Ammon's horn (tissue), 1 donor: Measurements from ENCODE around the gene CCSER1.
"Not testable (repeated sequence)": the region's sequence is repeated elsewhere in the genome, so short reads cannot be mapped to it uniquely, and the experiment has no call there.

Experiments
- DNase-seq: peaks from one replicate; pipeline ENCODE4 v3.0.0-alpha.2; 2016; ENCODE audit warnings: low spot score

Gene CCSER1

DNA sequence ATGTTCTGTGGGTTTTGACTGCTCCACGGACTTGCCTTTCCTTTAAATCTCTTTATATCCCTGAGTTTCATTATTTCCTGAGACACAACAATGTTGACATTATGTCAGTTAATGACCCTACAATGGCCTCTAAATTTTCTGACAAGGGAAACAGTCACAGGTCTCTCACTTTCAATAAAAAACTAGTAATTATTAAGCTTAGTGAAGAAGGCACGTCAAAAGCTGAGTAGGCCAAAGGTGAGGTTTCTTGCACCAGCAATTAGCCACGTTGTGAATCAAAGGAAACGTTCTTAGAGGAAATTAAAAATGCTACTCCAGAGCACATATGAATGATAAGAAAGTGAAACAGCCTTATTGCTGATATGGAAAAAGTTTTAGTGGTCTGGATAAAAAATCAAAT is 1246.4 kb downstream of the CCSER1 start:
- no peak for DNase-seq

DNA sequence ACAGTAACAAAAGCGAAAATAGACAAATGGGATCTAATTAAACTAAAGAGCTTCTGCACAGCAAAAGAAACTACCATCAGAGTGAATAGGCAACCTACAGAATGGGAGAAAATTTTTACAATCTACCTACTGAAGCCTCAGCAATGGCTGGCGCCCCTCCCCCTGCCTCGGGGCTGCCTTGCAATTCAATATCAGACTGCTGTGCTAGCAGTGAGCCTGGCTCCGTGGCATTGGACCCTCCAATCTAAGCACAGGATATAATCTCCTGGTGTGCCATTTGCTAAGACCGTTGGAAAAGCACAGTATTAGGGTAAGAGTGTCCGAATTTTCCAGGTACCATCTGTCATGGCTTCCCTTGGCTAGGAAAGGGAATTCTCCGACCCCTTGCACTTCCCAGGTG is 1278.2 kb downstream of the CCSER1 start:
- DNase-seq, result not testable (repeated sequence)

DNA sequence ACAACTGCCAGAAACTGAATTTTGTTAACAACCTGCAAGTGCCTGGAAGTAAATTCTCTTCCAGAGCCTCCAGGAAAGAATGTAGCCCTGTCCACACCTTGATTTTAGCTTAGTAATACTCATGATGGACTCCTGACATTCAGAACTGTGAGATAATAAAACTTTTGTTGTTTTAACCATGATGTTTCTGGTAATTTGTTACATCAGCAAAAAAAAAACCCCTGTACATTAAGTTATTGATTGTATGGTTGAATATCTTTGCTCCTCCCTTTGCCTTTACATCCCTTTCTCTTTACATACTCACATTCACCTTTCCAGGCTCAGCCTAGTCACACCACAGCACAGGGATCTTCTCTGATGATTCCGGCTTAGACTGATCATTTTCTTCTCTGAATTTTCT is 1294.8 kb downstream of the CCSER1 start:
- no peak for DNase-seq

DNA sequence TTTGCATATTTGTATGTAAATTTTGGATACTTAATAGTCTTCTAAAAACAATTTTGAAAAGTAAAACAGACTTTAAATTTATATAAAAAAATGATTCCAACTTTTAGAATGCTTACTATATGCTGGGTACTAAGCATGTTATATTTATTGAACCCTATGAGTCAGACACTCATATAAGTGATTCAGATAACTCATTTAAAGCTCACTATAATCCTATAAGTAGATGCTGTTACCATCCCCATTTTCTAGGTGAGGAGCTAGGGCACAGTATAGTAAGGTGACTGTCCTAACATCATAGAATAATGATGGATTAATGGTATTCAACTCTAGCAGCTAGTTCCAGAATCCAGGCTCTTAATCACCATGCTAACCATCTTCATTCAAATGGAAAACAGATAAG is 1299.5 kb downstream of the CCSER1 start:
- no peak for DNase-seq

DNA sequence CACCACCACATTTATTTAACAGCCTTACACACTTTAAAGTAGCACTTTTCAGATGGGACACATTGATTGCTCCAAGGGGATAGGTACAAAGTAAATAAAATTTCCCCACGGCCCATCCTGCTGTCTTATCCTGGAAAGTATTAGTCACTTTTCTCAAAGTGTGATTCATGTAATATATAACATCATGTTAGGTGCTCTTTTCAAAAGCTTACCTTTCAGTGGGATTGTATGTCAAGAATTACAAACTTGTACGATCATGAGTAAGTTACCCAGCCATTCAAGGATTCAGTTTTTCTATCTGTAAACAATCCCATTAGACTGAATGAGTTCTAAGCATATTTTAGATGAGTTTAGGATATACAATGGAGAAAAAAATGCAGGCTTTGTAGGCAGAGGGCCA is 1300.0 kb downstream of the CCSER1 start:
- DNase-seq, result no peak

- DNase-seq, result no peak
These were observed 1307.4 kb downstream of the CCSER1 start for GRCh38 chr4:91434631-91435030.

DNA sequence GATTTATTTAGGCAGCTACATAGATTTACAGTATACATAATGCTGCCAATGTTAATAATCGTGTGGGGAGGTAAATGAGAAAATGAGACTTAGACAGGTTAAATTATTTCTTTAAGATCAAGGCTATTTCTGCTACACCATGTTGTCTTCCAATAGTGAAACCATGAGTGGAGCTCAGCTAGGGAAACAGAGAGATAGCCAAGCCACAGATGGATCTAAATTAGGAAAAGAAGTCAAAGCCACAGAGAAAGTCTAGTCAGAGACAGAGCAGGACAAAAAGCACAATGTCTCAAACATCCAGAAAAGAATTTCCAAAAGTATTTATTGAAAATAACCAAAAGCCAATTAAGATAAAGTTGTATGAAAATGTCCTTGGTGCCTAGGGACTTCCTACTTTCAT is 1309.4 kb downstream of the CCSER1 start:
- DNase-seq, result no peak

GRCh38 chr4:91447168-91447567 is 1320.0 kb downstream of the CCSER1 start:
- no peak for DNase-seq

DNA sequence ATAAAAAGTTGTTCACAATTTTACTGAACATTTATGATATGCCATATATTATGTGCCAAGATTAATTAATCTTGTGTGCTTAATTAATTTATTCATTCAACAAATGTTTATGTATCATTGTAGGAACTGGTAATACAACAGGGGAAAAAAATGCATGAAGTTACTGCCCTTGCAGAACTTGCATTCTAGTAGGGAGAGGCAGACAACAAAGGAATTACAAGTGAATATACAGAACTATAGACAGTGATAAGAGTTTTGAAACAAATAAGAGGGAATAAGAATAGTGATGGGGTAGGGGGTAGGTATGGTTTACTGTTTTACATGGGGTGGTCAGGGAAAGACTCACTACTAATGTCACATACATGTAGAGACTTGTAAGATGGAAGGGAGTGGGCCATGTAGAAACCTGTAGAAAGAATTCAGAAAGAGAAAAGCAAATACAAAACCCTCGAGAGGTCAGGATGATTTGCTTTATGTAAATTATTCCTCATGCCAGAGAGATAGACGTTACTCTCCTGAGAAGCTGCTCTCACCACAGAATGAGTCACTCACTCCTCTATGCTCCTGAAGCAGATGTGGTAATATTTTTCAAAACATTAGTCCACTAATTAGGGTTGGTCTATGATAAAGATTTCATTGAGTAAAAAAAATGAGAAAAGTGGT is 1321.6 kb downstream of the CCSER1 start:
- DNase-seq, result no peak

- DNase-seq, result no peak
These were observed 1326.9 kb downstream of the CCSER1 start for GRCh38 chr4:91454111-91454510.

- DNase-seq, result not testable (repeated sequence)
These were observed 1335.4 kb downstream of the CCSER1 start for GRCh38 chr4:91462566-91462965.

DNA sequence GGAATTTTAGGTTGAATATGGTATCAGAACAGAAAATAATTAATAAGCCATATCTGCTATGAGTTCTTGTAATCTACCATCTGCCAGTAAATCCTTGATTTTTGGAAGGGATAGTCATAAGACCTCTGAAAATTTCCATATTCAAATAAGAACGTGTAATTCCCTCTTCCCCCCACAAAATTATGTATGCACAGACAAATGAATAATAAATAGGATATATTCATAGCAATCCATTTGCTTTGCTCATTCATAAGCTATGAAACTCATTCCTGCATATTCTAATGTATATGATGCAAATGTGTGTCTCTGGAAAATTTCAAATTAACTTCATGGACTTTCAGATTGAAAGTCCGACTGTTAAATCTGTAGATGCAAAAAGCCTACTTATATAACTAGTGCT is 1343.5 kb downstream of the CCSER1 start:
- DNase-seq, result no peak

DNA sequence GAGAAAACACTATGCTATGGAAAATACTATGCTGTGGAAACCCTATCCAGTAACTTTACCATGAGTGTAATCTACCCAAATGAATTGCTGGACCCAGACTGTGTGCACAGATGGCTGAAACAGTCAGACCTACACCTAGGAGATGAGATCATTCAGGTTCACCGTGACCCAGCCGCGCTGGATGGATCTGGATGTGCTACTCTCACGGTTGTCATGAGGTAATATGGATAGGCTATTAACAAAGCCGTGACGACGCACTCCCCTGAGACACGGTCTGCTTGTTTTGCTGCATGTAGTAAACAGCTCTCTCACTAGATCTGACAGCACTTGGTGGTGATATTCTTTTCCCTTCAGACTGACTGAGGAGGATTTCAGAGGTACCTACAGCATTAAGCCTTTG is 1344.1 kb downstream of the CCSER1 start:
- DNase-seq, result no peak

- no peak for DNase-seq
These were observed 1344.9 kb downstream of the CCSER1 start for GRCh38 chr4:91472046-91472445.

DNA sequence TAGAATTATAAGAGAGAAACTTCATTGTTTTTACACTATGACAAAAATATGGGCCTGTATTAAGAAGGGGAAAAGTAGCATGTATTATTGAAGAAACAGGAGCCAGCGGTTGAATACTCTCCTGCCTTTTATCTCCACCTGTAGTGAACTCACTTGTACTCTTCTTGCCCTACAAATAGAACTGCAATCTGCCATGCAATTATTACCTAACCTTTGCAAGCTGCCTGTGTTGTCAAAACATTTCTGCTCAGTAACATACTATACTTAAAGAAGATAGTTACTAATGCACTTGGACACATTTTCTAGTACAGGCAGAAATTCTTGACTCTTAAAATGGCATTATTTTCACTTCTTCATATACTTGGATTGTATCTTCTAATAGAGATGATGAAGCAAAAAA is 1358.2 kb downstream of the CCSER1 start:
- no peak for DNase-seq

DNA sequence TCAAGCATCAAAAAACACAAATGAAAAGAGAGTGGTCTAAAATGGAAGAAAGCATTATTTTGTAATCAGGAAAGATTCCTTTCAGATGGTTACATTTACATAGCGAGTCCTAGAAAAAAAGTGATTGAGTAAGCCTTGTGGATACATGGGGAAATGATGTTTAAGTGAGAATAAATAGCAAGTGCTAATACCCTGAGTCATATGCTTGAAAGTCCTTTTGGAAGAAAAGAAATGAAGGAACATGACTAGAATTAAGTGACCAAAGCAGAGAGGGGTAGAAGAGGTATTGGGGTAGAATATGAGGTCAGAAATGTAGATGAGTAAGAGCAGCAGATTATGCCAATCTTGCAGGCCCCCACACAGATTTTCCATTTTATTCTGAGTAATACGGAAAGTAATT is 1361.8 kb downstream of the CCSER1 start:
- no peak for DNase-seq

DNA sequence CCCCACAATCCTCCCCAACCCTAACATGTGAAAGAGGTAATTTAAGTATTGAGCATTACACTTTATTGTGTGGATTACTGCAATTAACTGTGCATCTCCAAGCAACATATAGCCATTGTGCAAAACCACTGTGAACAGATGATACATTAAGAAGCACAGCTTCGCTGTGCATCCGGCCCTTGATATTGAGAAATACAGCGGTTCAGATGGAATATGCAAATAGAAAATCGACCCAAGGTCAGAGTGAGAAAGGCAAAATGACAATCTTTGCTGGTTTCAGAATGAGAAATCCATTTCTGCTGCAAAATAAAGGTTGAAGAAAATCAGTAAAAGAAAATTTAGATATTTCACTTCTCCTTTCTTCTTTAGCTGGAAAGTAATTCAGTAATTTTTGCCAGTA is 1370.7 kb downstream of the CCSER1 start:
- no peak for DNase-seq

- DNase-seq, result no peak
These were observed 1375.2 kb downstream of the CCSER1 start for GRCh38 chr4:91502365-91502764.

DNA sequence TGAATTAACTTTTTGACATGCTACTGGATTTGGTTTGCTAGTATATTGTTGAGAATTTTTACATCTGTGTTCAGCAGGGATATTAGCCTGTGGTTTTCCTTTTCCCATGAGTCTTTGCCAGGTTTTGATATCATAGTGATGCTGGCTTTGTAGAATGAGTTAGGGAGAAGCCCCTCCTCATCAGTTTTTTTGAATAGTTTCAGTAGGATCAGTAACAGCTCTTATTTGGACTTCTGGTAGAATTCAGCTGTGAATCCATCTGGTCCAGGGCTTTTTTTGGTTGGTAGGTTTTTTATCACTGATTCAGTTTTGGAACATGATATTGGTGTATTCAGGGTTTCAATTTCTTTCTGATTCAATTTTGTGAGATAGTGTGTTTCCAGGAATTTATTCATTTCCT is 1386.1 kb downstream of the CCSER1 start:
- DNase-seq, result no peak

GRCh38 chr4:91519155-91519554 is 1392.0 kb downstream of the CCSER1 start:
- no peak for DNase-seq

DNA sequence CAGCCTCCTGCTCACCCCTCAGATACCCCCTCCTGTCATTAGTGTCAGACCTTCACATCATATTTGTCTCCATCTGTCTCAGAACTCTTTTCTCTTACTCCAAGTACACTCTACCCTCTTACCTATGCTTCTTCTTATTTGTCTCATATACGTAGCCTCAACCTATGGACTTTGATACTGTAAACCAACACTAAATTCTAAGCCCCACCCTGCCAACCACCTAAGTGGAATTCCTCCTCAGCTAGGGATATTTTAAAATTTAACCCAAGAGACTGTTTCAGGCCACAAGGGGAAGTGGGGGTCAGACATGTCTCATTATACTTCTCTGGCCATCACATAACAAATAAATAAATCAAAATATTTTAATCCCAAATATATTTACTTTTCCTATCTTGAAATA is 1398.4 kb downstream of the CCSER1 start:
- no peak for DNase-seq

GRCh38 chr4:91527056-91527455 is 1399.9 kb downstream of the CCSER1 start:
- no peak for DNase-seq

- no peak for DNase-seq
These were observed 1440.4 kb downstream of the CCSER1 start for GRCh38 chr4:91567594-91567993.

DNA sequence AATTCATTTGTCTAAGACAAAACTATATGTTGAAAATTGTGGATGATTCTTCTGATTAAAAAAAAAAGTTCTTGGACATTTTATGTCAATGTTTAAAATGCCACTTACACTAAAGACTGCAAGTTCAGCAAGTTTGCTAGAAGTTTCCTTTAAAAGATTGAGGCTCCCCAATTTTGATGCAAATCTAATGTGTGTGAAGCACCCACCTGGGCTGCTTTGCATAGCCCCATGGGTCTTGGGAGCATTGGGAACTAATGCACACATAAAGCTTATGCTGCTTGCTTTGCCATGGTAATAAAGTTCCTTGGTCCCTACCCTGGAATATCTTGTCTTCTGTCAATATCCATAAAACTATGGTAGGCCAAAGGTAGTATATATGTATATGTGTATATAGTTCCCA is 1450.7 kb downstream of the CCSER1 start:
- DNase-seq, result no peak

DNA sequence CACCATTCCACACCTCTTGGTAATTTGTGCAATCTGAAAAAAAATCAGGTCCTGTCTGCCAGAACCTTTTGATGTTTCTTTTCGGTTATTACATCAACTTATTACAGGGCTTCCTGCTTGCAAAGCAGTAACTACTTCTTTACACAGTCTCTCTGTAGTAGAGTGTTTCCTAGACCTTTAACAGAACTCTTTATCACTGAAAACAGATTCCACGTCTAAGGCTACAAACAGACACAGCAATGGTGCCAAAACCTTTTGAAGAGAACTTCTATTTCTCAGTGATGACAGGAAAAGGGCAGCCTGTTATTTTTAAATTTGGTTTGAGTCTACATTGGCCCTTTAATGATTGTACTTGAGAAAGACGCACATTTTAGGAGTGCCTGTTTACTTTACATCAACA is 1463.1 kb downstream of the CCSER1 start:
- no peak for DNase-seq
